Activated CD8-positive, alpha-beta T cell treated with anti-CD3 and anti-CD28 coated beads for 36 hours (primary cell): Measurements from ENCODE around the gene CCR5AS.
A peak's percentile ranks its signal among the peaks of the same experiment; 100 is the strongest.

Source experiments
- ATAC-seq: fragments of 200-7000 bp; cut with Tn5 transposase; one replicate; pipeline ENCODE4 v1.10.0; 2021; ENCODE audit warnings: mild to moderate bottlenecking, moderate library complexity
- CTCF ChIA-PET: fragments of 350-600 bp; sonication (Branson Sonifier 250); formaldehyde crosslinking; loops from one replicate; lab custom pipeline; 2021; ENCODE audit warnings: antibody characterized with exemption; lab: Charles Lee
- POLR2A ChIA-PET: fragments of 350-600 bp; sonication (Branson Sonifier 250); formaldehyde crosslinking; loops from one replicate; lab custom pipeline; 2021; ENCODE audit warnings: antibody characterized with exemption; lab: Charles Lee
- DNase-seq: peaks from one replicate; pipeline ENCODE4 v3.0.0-alpha.2; 2020
- H3K27ac Mint-ChIP-seq: one replicate; pipeline ENCODE4 v1.8.0; 2021; ENCODE audit warnings: mild to moderate bottlenecking, mixed read lengths
- H3K27me3 Mint-ChIP-seq: one replicate; pipeline ENCODE4 v1.8.0; 2021; ENCODE audit warnings: mixed read lengths
- H3K36me3 Mint-ChIP-seq: one replicate; pipeline ENCODE4 v1.8.0; 2021; ENCODE audit warnings: low read depth, mixed read lengths
- H3K4me1 Mint-ChIP-seq: one replicate; pipeline ENCODE4 v1.8.0; 2021; ENCODE audit warnings: low read depth, mixed read lengths
- H3K4me3 Mint-ChIP-seq: one replicate; pipeline ENCODE4 v1.8.0; 2021; ENCODE audit warnings: mild to moderate bottlenecking, moderate library complexity, mixed read lengths
- H3K9me3 Mint-ChIP-seq: one replicate; pipeline ENCODE4 v1.8.0; 2021; ENCODE audit warnings: mixed read lengths
- CTCF ChIP-seq: fragments of 200-600 bp; IDR thresholded peaks from one replicate; pipeline ENCODE4 v1.8.0; 2022; ENCODE audit warnings: antibody characterized with exemption, mild to moderate bottlenecking
- intact Hi-C: fragments of 100-400 bp; cut with micrococcal nuclease; formaldehyde crosslinking; loops from one replicate; pipeline ENCODE4 v1.10.0; 2022

Gene CCR5AS

GRCh38 chr3:46447228-46447985 is 40.5 kb upstream of the CCR5AS start:
- TF ChIP-seq CTCF = no peak
- ChIA-PET CTCF (interaction anchor here (1.3 kb wide), 1 partner anchor 183 kb away, joined by 4 read pairs; no protein-coding TSS in a partner anchor), POLR2A (no interaction called here)
- ATAC-seq (no peak), DNase-seq (no peak)
- no peak overlapping the region for H3K4me3 Mint-ChIP-seq
- H3K27me3 Mint-ChIP-seq = peaks cover 2% of the 10 kb centered on the region
- intact Hi-C loops = no loop called here
- H3K36me3 Mint-ChIP-seq = no peaks in the 10 kb centered on the region
- no peaks in the 10 kb centered on the region for H3K9me3 Mint-ChIP-seq
- H3K27ac Mint-ChIP-seq = no peak overlapping the region
- H3K4me1 Mint-ChIP-seq = no peaks in the 10 kb centered on the region

- ChIA-PET POLR2A (no interaction called here), CTCF (interaction anchor here (1.3 kb wide), 1 partner anchor 45 kb away, joined by 3 read pairs; no protein-coding TSS in a partner anchor)
- no peaks in the 10 kb centered on the region for H3K27me3 Mint-ChIP-seq
- no peak overlapping the region for H3K27ac Mint-ChIP-seq
- H3K4me3 Mint-ChIP-seq = no peak overlapping the region
- H3K9me3 Mint-ChIP-seq = no peaks in the 10 kb centered on the region
- TF ChIP-seq CTCF = no peak
- intact Hi-C loops = no loop called here
- H3K4me1 Mint-ChIP-seq = peaks cover 19% of the 10 kb centered on the region
- no peak for DNase-seq
- no peak for ATAC-seq
- H3K36me3 Mint-ChIP-seq = no peaks in the 10 kb centered on the region
These were observed 36.0 kb upstream of the CCR5AS start for GRCh38 chr3:46442576-46443530.

- intact Hi-C loops = no loop called here
- no peak overlapping the region for H3K27ac Mint-ChIP-seq
- no peaks in the 10 kb centered on the region for H3K9me3 Mint-ChIP-seq
These were observed 33.8 kb upstream of the CCR5AS start for GRCh38 chr3:46440531-46441294.

GRCh38 chr3:46438831-46439230 is 32.0 kb upstream of the CCR5AS start:
- H3K36me3 Mint-ChIP-seq = no peaks in the 10 kb centered on the region
- no peak overlapping the region for H3K4me3 Mint-ChIP-seq
- no peak overlapping the region for H3K27ac Mint-ChIP-seq
- POLR2A ChIA-PET = interaction anchor here (0.6 kb wide), 1 partner anchor 48 kb away, joined by 3 read pairs; no protein-coding TSS in a partner anchor
- DNase-seq (no peak), ATAC-seq (no peak)
- TF ChIP-seq CTCF = no peak
- CTCF ChIA-PET = interaction anchor here (1.3 kb wide), 1 partner anchor 11 kb away, joined by 5 read pairs; no protein-coding TSS in a partner anchor
- peaks cover 19% of the 10 kb centered on the region for H3K4me1 Mint-ChIP-seq
- intact Hi-C loops = no loop called here
- H3K9me3 Mint-ChIP-seq = no peaks in the 10 kb centered on the region
- no peaks in the 10 kb centered on the region for H3K27me3 Mint-ChIP-seq

More at GRCh38 chr3:46440531-46441294, 33.8 kb upstream of the CCR5AS start:
- TF ChIP-seq CTCF = no peak
- no peak overlapping the region for H3K4me3 Mint-ChIP-seq
- CTCF ChIA-PET = interaction anchor here (1.1 kb wide), 1 partner anchor 8 kb away, joined by 3 read pairs; no protein-coding TSS in a partner anchor
- ATAC-seq (peak; percentile 98), DNase-seq (peak; percentile 66)
- H3K36me3 Mint-ChIP-seq = no peaks in the 10 kb centered on the region
- H3K27me3 Mint-ChIP-seq = no peaks in the 10 kb centered on the region
- POLR2A ChIA-PET = no interaction called here
- H3K4me1 Mint-ChIP-seq = peaks cover 19% of the 10 kb centered on the region
